ENCODE results near the gene AKT2. TPM values are rescaled to one million over a fixed set of nuclear protein-coding genes. Genes with fewer than 3 reads are reported as not detected.

The AKT2 gene
- total RNA-seq, 1 donor from 2014 or later, result 149 TPM

GRCh38 chr19:40252395-40252794 is 32.8 kb downstream of the AKT2 start:
- Mint-ChIP-seq H3K9me3 (no peaks in the 10 kb centered on the region), H3K27me3 (ENCODE audit: low read depth) (no peaks in the 10 kb centered on the region), H3K27ac (no peak overlapping the region), H3K36me3 (ENCODE audit: low read depth) (peaks cover 35% of the 10 kb centered on the region), H3K4me3 (ENCODE audit: low read depth) (no peak overlapping the region), H3K4me1 (ENCODE audit: low read depth) (peaks cover 4% of the 10 kb centered on the region)
- no peak for DNase-seq (ENCODE audit: low spot score)
- intact Hi-C loops (cut with micrococcal nuclease), result no loop called here

GRCh38 chr19:40251991-40252390 is 33.2 kb downstream of the AKT2 start:
- no peak overlapping the region for H3K27ac Mint-ChIP-seq
- intact Hi-C loops (cut with micrococcal nuclease), result no loop called here
- H3K4me3 Mint-ChIP-seq (ENCODE audit: low read depth), result no peak overlapping the region
- no peak for DNase-seq (ENCODE audit: low spot score)
- peaks cover 34% of the 10 kb centered on the region for H3K36me3 Mint-ChIP-seq (ENCODE audit: low read depth)
- H3K9me3 Mint-ChIP-seq, result no peaks in the 10 kb centered on the region
- H3K27me3 Mint-ChIP-seq (ENCODE audit: low read depth), result no peaks in the 10 kb centered on the region
- peaks cover 4% of the 10 kb centered on the region for H3K4me1 Mint-ChIP-seq (ENCODE audit: low read depth)

- Mint-ChIP-seq H3K9me3 (no peaks in the 10 kb centered on the region), H3K27ac (no peak overlapping the region), H3K4me3 (ENCODE audit: low read depth) (no peak overlapping the region), H3K27me3 (ENCODE audit: low read depth) (no peaks in the 10 kb centered on the region), H3K36me3 (ENCODE audit: low read depth) (peaks cover 33% of the 10 kb centered on the region), H3K4me1 (ENCODE audit: low read depth) (peaks cover 4% of the 10 kb centered on the region)
- no peak for DNase-seq (ENCODE audit: low spot score)
- intact Hi-C loops (cut with micrococcal nuclease), result no loop called here
Measured at GRCh38 chr19:40251244-40251643, 33.9 kb downstream of the AKT2 start.

- intact Hi-C loops (cut with micrococcal nuclease), result no loop called here
- H3K9me3 Mint-ChIP-seq, result no peaks in the 10 kb centered on the region
- H3K27me3 Mint-ChIP-seq (ENCODE audit: low read depth), result no peaks in the 10 kb centered on the region
- peaks cover 4% of the 10 kb centered on the region for H3K4me1 Mint-ChIP-seq (ENCODE audit: low read depth)
- peaks cover 20% of the 10 kb centered on the region for H3K36me3 Mint-ChIP-seq (ENCODE audit: low read depth)
- no peak for DNase-seq (ENCODE audit: low spot score)
- no peak overlapping the region for H3K27ac Mint-ChIP-seq
- no peak overlapping the region for H3K4me3 Mint-ChIP-seq (ENCODE audit: low read depth)
Measured at GRCh38 chr19:40249781-40250180, 35.4 kb downstream of the AKT2 start.

- H3K27me3 Mint-ChIP-seq (ENCODE audit: low read depth), result no peaks in the 10 kb centered on the region
- peaks cover 17% of the 10 kb centered on the region for H3K36me3 Mint-ChIP-seq (ENCODE audit: low read depth)
- H3K9me3 Mint-ChIP-seq, result no peaks in the 10 kb centered on the region
- no peak overlapping the region for H3K27ac Mint-ChIP-seq
- H3K4me3 Mint-ChIP-seq (ENCODE audit: low read depth), result no peak overlapping the region
- intact Hi-C loops (cut with micrococcal nuclease), result no loop called here
- DNase-seq (ENCODE audit: low spot score), result no peak
- H3K4me1 Mint-ChIP-seq (ENCODE audit: low read depth), result peaks cover 4% of the 10 kb centered on the region
Measured at GRCh38 chr19:40249201-40249600, 35.9 kb downstream of the AKT2 start.

- H3K36me3 Mint-ChIP-seq (ENCODE audit: low read depth), result peaks cover 14% of the 10 kb centered on the region
Measured at GRCh38 chr19:40247735-40248262, 37.3 kb downstream of the AKT2 start.

GRCh38 chr19:40247178-40247577 is 38.0 kb downstream of the AKT2 start:
- intact Hi-C loops (cut with micrococcal nuclease), result no loop called here
- Mint-ChIP-seq H3K27ac (no peak overlapping the region), H3K9me3 (no peaks in the 10 kb centered on the region), H3K4me1 (ENCODE audit: low read depth) (no peaks in the 10 kb centered on the region), H3K36me3 (ENCODE audit: low read depth) (peaks cover 9% of the 10 kb centered on the region), H3K4me3 (ENCODE audit: low read depth) (no peak overlapping the region), H3K27me3 (ENCODE audit: low read depth) (no peaks in the 10 kb centered on the region)
- no peak for DNase-seq (ENCODE audit: low spot score)

More at GRCh38 chr19:40247735-40248262, 37.3 kb downstream of the AKT2 start:
- Mint-ChIP-seq H3K27ac (no peak overlapping the region), H3K9me3 (no peaks in the 10 kb centered on the region), H3K4me3 (ENCODE audit: low read depth) (no peak overlapping the region), H3K4me1 (ENCODE audit: low read depth) (peaks cover 4% of the 10 kb centered on the region), H3K27me3 (ENCODE audit: low read depth) (no peaks in the 10 kb centered on the region)
- intact Hi-C loops (cut with micrococcal nuclease), result no loop called here
- DNase-seq (ENCODE audit: low spot score), result no peak

GRCh38 chr19:40246292-40247073 is 38.7 kb downstream of the AKT2 start:
- no peak overlapping the region for H3K27ac Mint-ChIP-seq

GRCh38 chr19:40245506-40246128 is 39.5 kb downstream of the AKT2 start:
- Mint-ChIP-seq H3K36me3 (ENCODE audit: low read depth) (peaks cover 10% of the 10 kb centered on the region), H3K4me3 (ENCODE audit: low read depth) (no peak overlapping the region), H3K4me1 (ENCODE audit: low read depth) (no peaks in the 10 kb centered on the region), H3K27ac (no peak overlapping the region), H3K9me3 (no peaks in the 10 kb centered on the region), H3K27me3 (ENCODE audit: low read depth) (no peaks in the 10 kb centered on the region)
- intact Hi-C loops (cut with micrococcal nuclease), result no loop called here
- no peak for DNase-seq (ENCODE audit: low spot score)

More at GRCh38 chr19:40246292-40247073, 38.7 kb downstream of the AKT2 start:
- Mint-ChIP-seq H3K9me3 (no peaks in the 10 kb centered on the region), H3K4me1 (ENCODE audit: low read depth) (no peaks in the 10 kb centered on the region), H3K36me3 (ENCODE audit: low read depth) (peaks cover 11% of the 10 kb centered on the region), H3K4me3 (ENCODE audit: low read depth) (no peak overlapping the region), H3K27me3 (ENCODE audit: low read depth) (no peaks in the 10 kb centered on the region)
- intact Hi-C loops (cut with micrococcal nuclease), result no loop called here
- DNase-seq (ENCODE audit: low spot score), result no peak

GRCh38 chr19:40244579-40245317 is 40.4 kb downstream of the AKT2 start:
- Mint-ChIP-seq H3K27me3 (ENCODE audit: low read depth) (no peaks in the 10 kb centered on the region), H3K4me1 (ENCODE audit: low read depth) (no peaks in the 10 kb centered on the region), H3K27ac (no peak overlapping the region), H3K4me3 (ENCODE audit: low read depth) (no peak overlapping the region), H3K9me3 (no peaks in the 10 kb centered on the region), H3K36me3 (ENCODE audit: low read depth) (peaks cover 12% of the 10 kb centered on the region)
- intact Hi-C loops (cut with micrococcal nuclease), result no loop called here
- no peak for DNase-seq (ENCODE audit: low spot score)

GRCh38 chr19:40243181-40243580 is 42.0 kb downstream of the AKT2 start:
- intact Hi-C loops (cut with micrococcal nuclease), result no loop called here
- Mint-ChIP-seq H3K9me3 (no peaks in the 10 kb centered on the region), H3K27me3 (ENCODE audit: low read depth) (no peaks in the 10 kb centered on the region), H3K4me3 (ENCODE audit: low read depth) (no peak overlapping the region), H3K4me1 (ENCODE audit: low read depth) (no peaks in the 10 kb centered on the region), H3K27ac (no peak overlapping the region), H3K36me3 (ENCODE audit: low read depth) (peaks cover 23% of the 10 kb centered on the region)
- DNase-seq (ENCODE audit: low spot score), result no peak

- peaks cover 27% of the 10 kb centered on the region for H3K36me3 Mint-ChIP-seq (ENCODE audit: low read depth)
- H3K4me3 Mint-ChIP-seq (ENCODE audit: low read depth), result no peak overlapping the region
- no peaks in the 10 kb centered on the region for H3K9me3 Mint-ChIP-seq
- H3K27me3 Mint-ChIP-seq (ENCODE audit: low read depth), result no peaks in the 10 kb centered on the region
- no peak for DNase-seq (ENCODE audit: low spot score)
- H3K27ac Mint-ChIP-seq, result no peak overlapping the region
- intact Hi-C loops (cut with micrococcal nuclease), result no loop called here
- H3K4me1 Mint-ChIP-seq (ENCODE audit: low read depth), result no peaks in the 10 kb centered on the region
Measured at GRCh38 chr19:40242480-40242879, 42.7 kb downstream of the AKT2 start.
